ENCODE results near the gene HADH. TPM values are rescaled to one million over a fixed set of nuclear protein-coding genes. Genes with fewer than 3 reads are reported as not detected.

HADH gene
- 10 to 100 TPM; 46.1 to 58.1 TPM for total RNA-seq

DNA sequence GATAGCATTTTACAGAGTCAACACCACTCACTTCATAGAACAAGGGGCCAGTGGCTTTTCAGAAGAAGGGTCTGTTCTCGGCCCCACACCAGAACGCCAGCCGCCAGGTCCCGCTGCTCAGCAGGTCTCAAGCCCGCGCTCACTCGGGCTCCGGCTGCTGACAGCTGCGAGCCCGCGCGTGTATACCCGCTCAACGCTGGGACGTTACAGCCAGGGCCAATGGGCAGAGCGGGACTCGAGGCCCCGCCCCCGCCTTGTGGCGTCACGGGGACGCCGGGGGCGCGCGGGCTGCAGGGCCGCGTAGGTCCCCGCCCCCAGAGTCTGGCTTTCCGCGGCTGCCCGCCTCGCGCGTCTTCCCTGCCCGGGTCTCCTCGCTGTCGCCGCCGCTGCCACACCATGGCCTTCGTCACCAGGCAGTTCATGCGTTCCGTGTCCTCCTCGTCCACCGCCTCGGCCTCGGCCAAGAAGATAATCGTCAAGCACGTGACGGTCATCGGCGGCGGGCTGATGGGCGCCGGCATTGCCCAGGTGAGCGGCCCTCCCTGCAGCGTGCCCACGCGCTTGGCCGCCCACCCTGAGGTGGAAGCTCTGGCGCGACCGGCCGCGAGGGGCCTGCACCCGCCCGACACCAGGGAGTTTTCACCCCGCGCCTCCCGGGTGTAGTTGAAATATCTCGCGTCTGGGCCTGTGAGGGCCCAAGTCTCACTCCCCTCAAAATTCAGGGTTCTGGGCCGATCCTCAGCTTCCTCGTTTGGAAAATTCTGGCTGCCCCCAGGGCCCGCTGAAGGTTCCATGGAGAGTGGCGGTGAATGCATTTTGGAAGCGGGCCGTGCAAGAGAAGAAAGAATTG is at the start of gene HADH:
Gene HADH (plus strand): TSS at position 353 of the 850 bp plus-strand sequence. CDS start 44 bp downstream, at position 397.
- ATAC-seq (ENCODE audit: insufficient number of reproducible peaks, low FRiP score, low read depth), result peak; percentile 96
- H3K4me3 ChIP-seq, result peak within 1 kb of the TSS; percentile 93
- H3K27ac ChIP-seq, result peak within 1 kb of the TSS; percentile 90 to 97
- no peaks in the 10 kb centered on the region for H3K36me3 ChIP-seq
- no peaks in the 10 kb centered on the region for H3K27me3 ChIP-seq (replicated peaks; ENCODE audit: insufficient read depth)
- DNase-seq (ENCODE audit: low spot score), result peak; percentile 69
- H3K4me1 ChIP-seq (ENCODE audit: control insufficient read depth in 1 of 2, low read depth in 2 of 2), result peaks cover 35 to 67% of the 10 kb centered on the region in 2 donors
- TF ChIP-seq, protein P1, sequence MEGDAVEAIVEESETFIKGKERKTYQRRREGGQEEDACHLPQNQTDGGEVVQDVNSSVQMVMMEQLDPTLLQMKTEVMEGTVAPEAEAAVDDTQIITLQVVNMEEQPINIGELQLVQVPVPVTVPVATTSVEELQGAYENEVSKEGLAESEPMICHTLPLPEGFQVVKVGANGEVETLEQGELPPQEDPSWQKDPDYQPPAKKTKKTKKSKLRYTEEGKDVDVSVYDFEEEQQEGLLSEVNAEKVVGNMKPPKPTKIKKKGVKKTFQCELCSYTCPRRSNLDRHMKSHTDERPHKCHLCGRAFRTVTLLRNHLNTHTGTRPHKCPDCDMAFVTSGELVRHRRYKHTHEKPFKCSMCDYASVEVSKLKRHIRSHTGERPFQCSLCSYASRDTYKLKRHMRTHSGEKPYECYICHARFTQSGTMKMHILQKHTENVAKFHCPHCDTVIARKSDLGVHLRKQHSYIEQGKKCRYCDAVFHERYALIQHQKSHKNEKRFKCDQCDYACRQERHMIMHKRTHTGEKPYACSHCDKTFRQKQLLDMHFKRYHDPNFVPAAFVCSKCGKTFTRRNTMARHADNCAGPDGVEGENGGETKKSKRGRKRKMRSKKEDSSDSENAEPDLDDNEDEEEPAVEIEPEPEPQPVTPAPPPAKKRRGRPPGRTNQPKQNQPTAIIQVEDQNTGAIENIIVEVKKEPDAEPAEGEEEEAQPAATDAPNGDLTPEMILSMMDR (IDR thresholded peaks at IDR 0.05), result no peak
- H3K9me3 ChIP-seq, result no peaks in the 10 kb centered on the region

DNA sequence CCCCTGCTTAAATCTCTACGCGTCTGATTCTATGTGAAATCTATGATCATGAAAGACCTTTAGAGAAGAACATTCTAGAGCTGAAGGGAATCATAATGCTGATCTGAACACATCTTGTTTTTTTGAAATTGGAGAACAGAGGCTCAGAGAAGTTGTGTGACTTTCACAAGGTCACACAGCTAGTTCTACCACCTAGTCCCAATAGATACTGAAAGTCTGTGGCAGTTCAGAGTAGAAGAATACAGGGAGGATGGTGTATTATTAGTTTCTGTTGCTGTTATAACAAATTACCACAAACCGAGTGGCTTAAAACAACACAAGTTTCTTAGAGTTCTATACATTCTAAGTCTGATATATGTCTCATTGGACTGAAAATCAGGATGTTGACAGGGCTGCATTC is 43.9 kb upstream of the HADH start:
- TF ChIP-seq, protein P1 (IDR thresholded peaks at IDR 0.05), result no peak
- H3K36me3 ChIP-seq, result peaks cover 29% of the 10 kb centered on the region

DNA sequence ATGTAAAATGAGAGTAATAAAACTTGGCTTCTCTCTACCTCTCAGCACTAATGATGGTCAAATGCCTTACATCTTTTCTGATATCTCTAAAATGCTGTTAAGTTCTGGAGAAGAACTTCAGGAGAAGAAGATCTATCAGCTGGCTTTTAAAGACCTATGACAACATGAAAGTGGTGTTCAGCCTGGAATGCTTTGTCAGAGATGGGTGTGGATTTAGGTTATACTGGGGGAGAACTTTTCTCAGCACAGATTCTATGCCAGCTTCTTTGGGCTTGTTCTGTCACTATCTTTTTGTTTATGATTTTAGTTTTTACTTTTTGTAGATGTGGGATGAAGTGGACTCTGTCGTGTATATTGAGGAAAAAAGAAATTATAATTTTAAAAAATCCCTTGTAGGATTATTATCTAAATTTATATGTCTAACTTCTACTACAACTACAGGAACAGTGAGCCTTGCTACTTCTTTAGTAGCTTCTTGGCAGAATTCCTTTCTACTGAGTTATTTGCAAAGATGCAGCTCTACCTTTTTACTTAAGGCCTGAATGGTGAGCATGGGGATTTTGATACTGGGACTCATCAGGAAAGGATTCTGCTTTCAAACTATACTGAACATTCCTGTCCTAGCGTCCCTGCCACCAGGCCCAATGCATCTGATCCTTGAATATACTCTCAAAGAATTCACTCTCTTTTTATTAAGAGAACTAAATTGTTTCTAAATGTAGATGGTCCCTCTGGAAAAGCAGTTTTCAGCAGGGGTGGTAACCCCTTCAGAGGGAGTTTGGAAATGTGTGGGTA is 38.7 kb upstream of the HADH start:
- Histone ChIP-seq H3K27me3 (replicated peaks; ENCODE audit: insufficient read depth) (no peaks in the 10 kb centered on the region), H3K9me3 (peaks cover 5% of the 10 kb centered on the region), H3K4me3 (no peak overlapping the region), H3K27ac (no peak overlapping the region), H3K4me1 (ENCODE audit: control insufficient read depth in 1 of 2, low read depth in 2 of 2) (no peaks in the 10 kb centered on the region), H3K36me3 (peaks cover 26% of the 10 kb centered on the region)
- TF ChIP-seq, protein P1 (IDR thresholded peaks at IDR 0.05), result no peak
- DNase-seq (ENCODE audit: low spot score), result no peak
- no peak for ATAC-seq (ENCODE audit: insufficient number of reproducible peaks, low FRiP score, low read depth)

More for the DNA sequence above, 43.9 kb upstream of the HADH start:
- no peak for ATAC-seq (ENCODE audit: insufficient number of reproducible peaks, low FRiP score, low read depth)
- Histone ChIP-seq H3K4me3 (no peak overlapping the region), H3K9me3 (no peaks in the 10 kb centered on the region), H3K27me3 (replicated peaks; ENCODE audit: insufficient read depth) (no peaks in the 10 kb centered on the region), H3K4me1 (ENCODE audit: control insufficient read depth in 1 of 2, low read depth in 2 of 2) (no peaks in the 10 kb centered on the region), H3K27ac (no peak overlapping the region)
- DNase-seq (ENCODE audit: low spot score), result no peak

DNA sequence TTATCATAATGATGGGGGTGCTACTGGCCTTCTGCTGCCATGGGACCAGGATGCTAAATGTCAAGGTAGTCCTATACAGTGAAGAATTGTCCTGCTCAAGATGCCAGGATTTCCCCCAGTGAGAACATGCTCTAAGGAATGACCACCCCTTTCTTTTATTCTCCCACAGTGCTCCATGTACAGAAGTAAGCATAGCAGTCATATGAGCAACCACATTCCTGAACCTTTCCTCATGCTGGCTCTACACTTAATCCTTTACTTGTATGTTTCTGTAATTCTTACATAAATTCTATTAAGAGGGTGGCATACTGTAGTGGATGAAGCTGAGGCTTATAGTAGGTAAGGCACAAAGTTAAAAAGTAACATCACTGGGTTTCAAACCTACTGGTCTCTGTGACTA is 38.1 kb upstream of the HADH start:
- Histone ChIP-seq H3K27ac (no peak overlapping the region), H3K4me3 (no peak overlapping the region), H3K36me3 (peaks cover 26% of the 10 kb centered on the region), H3K9me3 (peaks cover 5% of the 10 kb centered on the region), H3K4me1 (ENCODE audit: control insufficient read depth in 1 of 2, low read depth in 2 of 2) (no peaks in the 10 kb centered on the region), H3K27me3 (replicated peaks; ENCODE audit: insufficient read depth) (no peaks in the 10 kb centered on the region)
- TF ChIP-seq, protein P1 (IDR thresholded peaks at IDR 0.05), result no peak
- no peak for ATAC-seq (ENCODE audit: insufficient number of reproducible peaks, low FRiP score, low read depth)
- DNase-seq (ENCODE audit: low spot score), result no peak

DNA sequence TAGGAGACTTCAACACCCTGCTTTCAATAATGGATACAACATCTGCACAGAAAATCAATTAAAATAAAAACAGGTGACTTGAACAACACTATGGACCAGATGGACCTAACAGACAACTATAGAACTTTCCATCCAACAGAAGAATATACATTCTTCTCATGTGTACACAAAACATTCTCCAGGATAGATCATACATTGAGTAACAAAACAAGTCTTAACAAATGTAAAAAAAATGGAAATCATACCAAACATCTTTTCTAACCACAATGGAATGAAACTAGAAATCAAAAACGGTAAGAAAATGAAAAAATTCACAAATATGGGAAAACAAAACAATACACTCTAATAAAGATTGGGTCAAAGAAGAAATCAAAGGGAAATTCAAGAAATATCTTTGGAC is 33.7 kb upstream of the HADH start:
- H3K4me1 ChIP-seq (ENCODE audit: control insufficient read depth in 1 of 2, low read depth in 2 of 2), result no peaks in the 10 kb centered on the region
- no peak overlapping the region for H3K4me3 ChIP-seq
- no peak for DNase-seq (ENCODE audit: low spot score)
- no peak overlapping the region for H3K27ac ChIP-seq
- TF ChIP-seq, protein P1 (IDR thresholded peaks at IDR 0.05), result no peak
- no peak for ATAC-seq (ENCODE audit: insufficient number of reproducible peaks, low FRiP score, low read depth)
- H3K27me3 ChIP-seq (replicated peaks; ENCODE audit: insufficient read depth), result no peaks in the 10 kb centered on the region
- peaks cover 4% of the 10 kb centered on the region for H3K36me3 ChIP-seq
- peaks cover 13% of the 10 kb centered on the region for H3K9me3 ChIP-seq
